ENCODE results near the gene EIF3J.
A peak's percentile ranks its signal among the peaks of the same experiment; 100 is the strongest.

DNA sequence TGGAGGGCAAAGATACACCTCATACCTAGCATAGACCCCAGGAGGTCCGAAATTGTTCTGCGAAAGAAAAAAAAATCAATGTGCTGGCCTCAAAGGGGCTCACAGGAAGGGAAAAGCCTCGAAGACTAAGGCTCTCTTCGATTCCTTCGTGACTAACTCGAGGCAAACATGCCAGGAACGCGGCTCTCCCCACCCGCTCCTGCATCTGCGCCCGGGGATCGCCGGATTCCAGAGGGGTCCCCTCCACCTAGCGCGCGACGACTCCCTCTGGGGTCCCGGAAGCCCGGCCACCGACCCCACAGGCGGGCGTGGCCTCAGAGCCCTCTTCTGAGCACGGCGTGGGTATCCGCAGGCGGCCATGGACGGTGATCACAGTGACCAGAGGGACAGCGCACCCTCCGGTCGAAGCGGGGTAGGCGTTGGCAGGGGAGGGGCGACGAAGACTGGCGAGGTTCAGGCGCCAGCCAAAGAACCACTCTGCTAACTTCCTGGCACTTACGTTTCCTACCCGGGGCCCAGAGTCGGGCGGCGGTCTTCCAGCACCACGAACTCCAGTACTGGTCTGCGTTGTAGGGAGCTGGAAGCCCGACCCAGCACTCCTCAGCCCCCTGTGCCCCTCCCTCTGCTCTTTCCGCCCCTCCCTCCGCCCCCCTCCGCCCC is 515 bp upstream of the EIF3J start:
- TF ChIP-seq CTCF (IDR thresholded peaks at IDR 0.05) (peak; percentile 46 to 63 (median 56)), EP300 (IDR thresholded peaks at IDR 0.05) (no peak), POLR2A (IDR thresholded peaks at IDR 0.05) (peak; percentile 76)
